IPS DF 6.9 (cell line): ENCODE data around the gene ALK.

Experiments used
- DNase-seq: peaks from one replicate; pipeline ENCODE4 v3.0.0-alpha.2; 2013; ENCODE audit warnings: low read depth, low spot score
- H3K27ac ChIP-seq: one replicate; pipeline ENCODE4 v1.5.1; 2013; ENCODE audit warnings: low read length, control low read depth
- H3K27me3 ChIP-seq: 2 replicates; pipeline ENCODE4 v1.6.1; 2013; ENCODE audit warnings: mild to moderate bottlenecking, low read length; ENCODE audit not compliant: control insufficient read depth, insufficient read depth
- H3K36me3 ChIP-seq: 2 replicates; pipeline ENCODE4 v1.6.1; 2013; ENCODE audit warnings: low read length; ENCODE audit not compliant: control insufficient read depth, insufficient read depth
- H3K4me1 ChIP-seq: 2 replicates; pipeline ENCODE4 v1.6.1; 2013; ENCODE audit warnings: low read length; ENCODE audit not compliant: control insufficient read depth, insufficient read depth
- H3K4me3 ChIP-seq: 2 replicates; pipeline ENCODE4 v1.5.1; 2013; ENCODE audit warnings: mild to moderate bottlenecking, low read length
- H3K9me3 ChIP-seq: 2 replicates; pipeline ENCODE4 v1.6.1; 2013; ENCODE audit warnings: low read length, inconsistent platforms; ENCODE audit not compliant: control insufficient read depth, insufficient read depth
- WGBS: extraction: QIAGEN DNeasy Blood & Tissue Kit; methylation state at CpG from one replicate; pipeline ENCODE4 v1.1.7; 2013; ENCODE audit warnings: mixed read lengths, missing lambda C conversion rate; ENCODE audit not compliant: insufficient read length, insufficient coverage; 5-methylcytosine and 5-hydroxymethylcytosine counted together

The ALK gene

GRCh38 chr2:29479401-29479800 is 442.0 kb downstream of the ALK start:
- Histone ChIP-seq H3K27ac (no peak overlapping the region), H3K27me3 (no peaks in the 10 kb centered on the region), H3K9me3 (no peaks in the 10 kb centered on the region), H3K4me1 (no peaks in the 10 kb centered on the region), H3K4me3 (no peak overlapping the region), H3K36me3 (no peaks in the 10 kb centered on the region)
- DNase-seq, result no peak
- WGBS, result no CpG with 5 or more reads among the region's 2 CpGs

- H3K9me3 ChIP-seq, result no peaks in the 10 kb centered on the region
- no peaks in the 10 kb centered on the region for H3K27me3 ChIP-seq
- no peak overlapping the region for H3K4me3 ChIP-seq
- no peaks in the 10 kb centered on the region for H3K4me1 ChIP-seq
- no peak for DNase-seq
- no peak overlapping the region for H3K27ac ChIP-seq
- no CpG with 5 or more reads among the region's 4 CpGs for WGBS
- H3K36me3 ChIP-seq, result no peaks in the 10 kb centered on the region
Measured at GRCh38 chr2:29478641-29479040, 442.7 kb downstream of the ALK start.

GRCh38 chr2:29477186-29477585 is 444.2 kb downstream of the ALK start:
- H3K4me1 ChIP-seq, result no peaks in the 10 kb centered on the region

GRCh38 chr2:29475499-29475898 is 445.9 kb downstream of the ALK start:
- no peaks in the 10 kb centered on the region for H3K27me3 ChIP-seq
- H3K9me3 ChIP-seq, result no peaks in the 10 kb centered on the region
- no peak for DNase-seq
- no CpG with 5 or more reads among the region's 9 CpGs for WGBS
- no peaks in the 10 kb centered on the region for H3K4me1 ChIP-seq
- H3K27ac ChIP-seq, result no peak overlapping the region
- no peaks in the 10 kb centered on the region for H3K36me3 ChIP-seq
- H3K4me3 ChIP-seq, result no peak overlapping the region

More at GRCh38 chr2:29477186-29477585, 444.2 kb downstream of the ALK start:
- DNase-seq, result no peak
- H3K4me3 ChIP-seq, result no peak overlapping the region
- H3K27me3 ChIP-seq, result no peaks in the 10 kb centered on the region
- H3K36me3 ChIP-seq, result no peaks in the 10 kb centered on the region
- no peaks in the 10 kb centered on the region for H3K9me3 ChIP-seq
- no peak overlapping the region for H3K27ac ChIP-seq

GRCh38 chr2:29469961-29470360 is 451.4 kb downstream of the ALK start:
- H3K4me1 ChIP-seq, result no peaks in the 10 kb centered on the region
- no CpG with 5 or more reads among the region's 3 CpGs for WGBS
- no peaks in the 10 kb centered on the region for H3K27me3 ChIP-seq
- no peaks in the 10 kb centered on the region for H3K36me3 ChIP-seq
- H3K9me3 ChIP-seq, result no peaks in the 10 kb centered on the region; the same call in 1 of the 2 replicates
- no peak overlapping the region for H3K27ac ChIP-seq
- no peak overlapping the region for H3K4me3 ChIP-seq
- no peak for DNase-seq

- H3K9me3 ChIP-seq, result no peaks in the 10 kb centered on the region; the same call in 1 of the 2 replicates
- no peaks in the 10 kb centered on the region for H3K36me3 ChIP-seq
- no peaks in the 10 kb centered on the region for H3K27me3 ChIP-seq
- H3K4me3 ChIP-seq, result no peak overlapping the region
- no peaks in the 10 kb centered on the region for H3K4me1 ChIP-seq
- DNase-seq, result no peak
- no peak overlapping the region for H3K27ac ChIP-seq
- WGBS, result no CpG with 5 or more reads among the region's 1 CpG
Measured at GRCh38 chr2:29469516-29469915, 451.9 kb downstream of the ALK start.

- Histone ChIP-seq H3K9me3 (no peaks in the 10 kb centered on the region), H3K27ac (no peak overlapping the region), H3K36me3 (no peaks in the 10 kb centered on the region), H3K27me3 (no peaks in the 10 kb centered on the region), H3K4me3 (no peak overlapping the region), H3K4me1 (no peaks in the 10 kb centered on the region; the same call in 1 of the 2 replicates)
- no peak for DNase-seq
- WGBS, result no CpG with 5 or more reads among the region's 3 CpGs
Measured at GRCh38 chr2:29463181-29463900, 458.0 kb downstream of the ALK start.

GRCh38 chr2:29462293-29462692 is 459.1 kb downstream of the ALK start:
- no peak for DNase-seq
- Histone ChIP-seq H3K4me1 (no peaks in the 10 kb centered on the region; the same call in 1 of the 2 replicates), H3K9me3 (no peaks in the 10 kb centered on the region), H3K4me3 (no peak overlapping the region), H3K27me3 (no peaks in the 10 kb centered on the region), H3K27ac (no peak overlapping the region), H3K36me3 (no peaks in the 10 kb centered on the region)
- WGBS, result no CpG with 5 or more reads among the region's 5 CpGs

GRCh38 chr2:29460190-29460589 is 461.2 kb downstream of the ALK start:
- no peaks in the 10 kb centered on the region; the same call in 1 of the 2 replicates for H3K27me3 ChIP-seq
- H3K4me3 ChIP-seq, result no peak overlapping the region
- no peak for DNase-seq
- no CpG with 5 or more reads among the region's 3 CpGs for WGBS
- no peaks in the 10 kb centered on the region for H3K36me3 ChIP-seq
- H3K4me1 ChIP-seq, result no peaks in the 10 kb centered on the region; the same call in 1 of the 2 replicates
- no peak overlapping the region for H3K27ac ChIP-seq
- no peaks in the 10 kb centered on the region for H3K9me3 ChIP-seq

- no peaks in the 10 kb centered on the region; the same call in 1 of the 2 replicates for H3K27me3 ChIP-seq
- no peaks in the 10 kb centered on the region; the same call in 1 of the 2 replicates for H3K4me1 ChIP-seq
- H3K27ac ChIP-seq, result no peak overlapping the region
- no peaks in the 10 kb centered on the region for H3K9me3 ChIP-seq
- no peaks in the 10 kb centered on the region for H3K36me3 ChIP-seq
- WGBS, result no CpG with 5 or more reads among the region's 4 CpGs
- no peak for DNase-seq
- H3K4me3 ChIP-seq, result no peak overlapping the region
Measured at GRCh38 chr2:29459445-29460179, 461.8 kb downstream of the ALK start.
